HepG2 (cell line): ENCODE results near the gene DLX4.

Experiments used
- ARHGAP35 ChIP-seq: sonication (generic); formaldehyde crosslinking; IDR thresholded peaks from 2 replicates; pipeline ENCODE4 v1.9.0; 2022; ENCODE audit warnings: mild to moderate bottlenecking, inconsistent platforms, moderate library complexity, missing genetic modification reagents, borderline replicate concordance
- NR2F6 ChIP-seq, 2 experiments: IDR thresholded peaks; 2 replicates each; pipeline ENCODE4 v1.6.1; 2016; ENCODE audit warnings: antibody characterized with exemption in 1 of 2, mild to moderate bottlenecking in 1 of 2

DNA sequence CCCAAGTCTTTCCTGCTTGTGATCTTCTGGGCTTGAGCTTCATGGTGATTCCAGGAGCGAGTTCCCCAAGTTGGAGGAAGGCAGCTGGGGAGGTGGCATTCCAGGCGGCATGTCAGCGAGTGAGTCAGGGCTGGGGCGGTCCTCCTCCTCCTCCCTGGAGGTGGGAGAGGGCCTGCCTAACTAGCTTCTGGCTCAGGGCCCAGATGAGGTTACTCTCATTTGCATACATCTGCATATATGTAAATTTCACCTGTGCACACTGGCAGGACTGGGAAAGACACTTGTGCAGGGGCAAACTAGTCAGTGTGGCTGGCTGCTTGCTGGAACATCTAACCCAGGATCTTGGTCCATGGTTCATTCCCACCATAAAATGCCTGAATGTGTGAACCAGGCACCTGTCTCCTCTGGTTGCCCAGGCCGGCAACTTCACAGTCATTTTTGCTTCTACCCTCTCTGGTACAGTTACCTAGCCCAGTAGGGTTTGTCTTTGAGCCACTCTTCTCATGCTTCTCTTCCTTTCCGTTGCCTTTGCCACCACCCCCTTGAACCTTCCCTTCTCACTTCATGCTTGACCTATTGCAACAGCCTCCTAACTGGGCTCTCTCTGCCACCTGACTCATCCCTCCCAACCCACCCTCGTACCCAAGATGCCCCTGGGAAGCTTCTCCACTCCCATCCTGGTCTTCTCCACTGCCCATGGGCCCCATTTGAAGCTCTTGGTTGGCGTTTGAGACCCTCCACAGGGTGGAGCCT lies 9.6 kb upstream of the DLX4 start:
- no peak for TF ChIP-seq NR2F6 (IDR thresholded peaks at IDR 0.05)
- TF ChIP-seq NR2F6 (CRISPR knock-in tag; IDR thresholded peaks at IDR 0.05): no peak
- TF ChIP-seq ARHGAP35 (CRISPR knock-in tag): no peak
